GM21515 (cell line): ENCODE data around the gene ZSCAN22.
"Not testable (repeated sequence)": the region's sequence is repeated elsewhere in the genome, so short reads cannot be mapped to it uniquely, and the experiment has no call there.

Experiments used
- ATAC-seq: cut with Tn5 transposase; IDR thresholded peaks from one replicate; pipeline ENCODE4 v1.9.1; 2021; ENCODE audit not compliant: unreplicated experiment

The ZSCAN22 gene

DNA sequence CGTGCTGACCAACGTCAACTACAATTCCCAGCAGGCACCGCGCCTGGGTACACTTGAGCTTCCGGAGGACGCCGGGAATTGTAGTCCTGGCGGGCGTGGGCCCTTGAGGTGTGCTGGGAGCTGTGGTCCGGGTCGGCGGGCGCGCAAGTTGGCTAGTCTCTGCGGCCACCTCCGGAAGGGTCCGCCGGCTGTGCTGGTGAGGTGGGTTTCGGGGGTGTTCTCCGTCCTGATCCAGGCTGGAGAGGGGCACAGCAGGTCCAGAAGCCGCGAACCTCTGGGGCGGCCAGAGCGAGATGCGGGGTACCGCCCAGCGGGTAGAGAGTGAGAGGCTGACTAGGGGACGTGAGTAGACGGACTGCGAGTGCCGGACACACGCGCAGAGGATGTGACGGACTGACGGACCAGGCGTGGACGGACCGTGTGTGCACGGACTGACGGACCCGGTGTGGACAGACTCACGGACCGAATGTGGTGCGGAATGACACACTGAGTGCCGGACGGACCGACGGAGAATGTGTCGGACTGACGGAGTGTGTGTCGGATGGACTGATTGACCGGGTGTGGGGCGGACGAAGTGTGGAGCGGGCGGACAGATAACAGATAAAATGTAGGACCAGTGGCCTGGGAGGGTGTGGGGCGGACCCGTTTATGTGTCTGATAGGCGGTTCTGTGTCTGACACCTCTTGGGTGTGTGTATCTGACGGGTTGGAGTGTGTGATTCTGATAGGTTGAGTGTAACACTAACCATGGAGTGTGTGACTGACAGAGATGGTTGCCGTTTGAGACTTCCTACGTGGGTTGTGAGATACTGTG is at the start of gene ZSCAN22:
Gene ZSCAN22 (plus strand): TSS at position 81 of the 813 bp plus-strand sequence. CDS start 7,809 bp downstream, outside the sequence.
- ATAC-seq: peak; percentile 83

DNA sequence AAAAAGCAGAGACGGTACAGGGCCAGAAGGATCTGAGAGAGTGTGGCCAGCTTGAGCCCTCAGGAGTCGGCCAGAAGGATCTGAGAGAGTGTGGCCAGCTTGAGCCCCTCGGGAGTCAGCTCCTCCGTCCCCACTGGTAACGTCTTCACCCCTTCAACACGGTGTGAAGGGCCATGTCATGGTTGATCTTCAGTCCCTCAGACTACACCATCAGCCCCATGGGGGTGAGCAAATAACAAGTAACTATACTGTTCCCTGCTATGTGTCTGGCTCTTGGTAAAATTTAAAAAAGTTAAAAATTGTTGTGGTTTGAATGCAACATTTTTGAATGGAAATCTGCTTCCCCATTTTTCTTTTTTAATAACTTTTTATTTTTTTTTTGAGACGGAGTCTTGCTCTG is 49.6 kb upstream of the ZSCAN22 start:
- ATAC-seq: no peak

DNA sequence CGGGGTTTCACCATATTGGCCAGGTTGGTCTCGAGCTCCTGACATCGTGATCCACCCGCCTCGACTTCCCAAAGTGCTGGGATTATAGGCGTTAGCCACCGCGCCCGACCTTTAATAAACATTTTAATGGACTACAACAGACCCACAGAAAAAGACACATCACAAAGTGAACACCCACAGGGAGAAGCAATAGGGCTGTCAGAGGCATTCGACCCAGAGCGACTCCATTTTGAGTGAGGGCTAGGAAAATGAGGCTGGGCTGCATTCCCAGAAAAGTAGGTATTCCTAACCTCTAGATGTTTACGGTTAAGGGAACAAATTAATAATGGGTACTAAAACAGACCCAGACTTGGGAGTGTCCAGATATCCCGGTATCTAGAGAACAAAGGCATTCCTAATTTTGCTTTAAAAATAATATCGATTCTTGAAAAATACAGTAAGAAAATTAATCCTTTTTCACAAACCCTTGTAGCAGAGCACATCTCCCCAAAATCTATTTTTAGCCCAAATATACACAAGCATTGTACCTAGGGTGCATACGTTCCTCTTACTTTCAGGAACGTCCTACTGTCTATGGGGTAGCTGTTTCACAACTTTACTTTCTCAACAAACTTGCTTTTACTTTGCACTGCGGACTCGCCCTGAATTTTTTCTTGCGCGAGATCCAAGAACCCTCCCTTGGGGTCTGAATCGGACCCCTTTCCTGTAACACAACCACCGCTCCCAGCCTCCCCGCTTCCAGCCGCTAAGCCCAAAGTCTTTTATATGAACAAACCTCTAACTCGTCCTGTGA is 48.9 kb upstream of the ZSCAN22 start:
- no peak for ATAC-seq

DNA sequence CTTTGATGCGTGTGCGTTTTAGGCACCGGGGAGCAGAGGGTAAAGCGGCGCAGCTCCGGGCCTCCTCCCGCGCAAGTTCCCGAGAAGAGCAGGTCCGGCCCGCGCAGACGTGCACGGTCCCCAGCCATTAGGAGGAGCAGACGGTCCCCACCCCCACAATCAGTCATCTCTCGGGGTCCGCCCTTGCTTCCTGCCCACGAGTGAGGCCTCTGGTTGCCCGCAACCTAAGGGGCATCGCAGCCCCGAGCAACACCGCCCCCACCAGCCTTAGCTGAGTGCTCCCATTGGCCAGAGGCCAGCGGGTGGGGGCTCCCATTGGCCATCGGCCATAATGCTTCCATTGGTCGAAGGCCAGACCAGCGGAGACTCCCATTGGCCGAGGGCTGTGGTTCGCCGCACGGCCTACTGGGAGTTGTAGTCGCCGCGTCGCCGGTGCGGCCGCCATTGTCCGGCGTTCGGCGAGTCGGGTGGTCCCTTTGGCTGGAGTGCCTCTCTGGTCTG is 48.2 kb upstream of the ZSCAN22 start, which contains the start of gene ZNF8:
Gene ZNF8 (plus strand): TSS at position 415 of the 501 bp plus-strand sequence. CDS start 127 bp downstream, outside the sequence.
- peak; percentile 95 for ATAC-seq

DNA sequence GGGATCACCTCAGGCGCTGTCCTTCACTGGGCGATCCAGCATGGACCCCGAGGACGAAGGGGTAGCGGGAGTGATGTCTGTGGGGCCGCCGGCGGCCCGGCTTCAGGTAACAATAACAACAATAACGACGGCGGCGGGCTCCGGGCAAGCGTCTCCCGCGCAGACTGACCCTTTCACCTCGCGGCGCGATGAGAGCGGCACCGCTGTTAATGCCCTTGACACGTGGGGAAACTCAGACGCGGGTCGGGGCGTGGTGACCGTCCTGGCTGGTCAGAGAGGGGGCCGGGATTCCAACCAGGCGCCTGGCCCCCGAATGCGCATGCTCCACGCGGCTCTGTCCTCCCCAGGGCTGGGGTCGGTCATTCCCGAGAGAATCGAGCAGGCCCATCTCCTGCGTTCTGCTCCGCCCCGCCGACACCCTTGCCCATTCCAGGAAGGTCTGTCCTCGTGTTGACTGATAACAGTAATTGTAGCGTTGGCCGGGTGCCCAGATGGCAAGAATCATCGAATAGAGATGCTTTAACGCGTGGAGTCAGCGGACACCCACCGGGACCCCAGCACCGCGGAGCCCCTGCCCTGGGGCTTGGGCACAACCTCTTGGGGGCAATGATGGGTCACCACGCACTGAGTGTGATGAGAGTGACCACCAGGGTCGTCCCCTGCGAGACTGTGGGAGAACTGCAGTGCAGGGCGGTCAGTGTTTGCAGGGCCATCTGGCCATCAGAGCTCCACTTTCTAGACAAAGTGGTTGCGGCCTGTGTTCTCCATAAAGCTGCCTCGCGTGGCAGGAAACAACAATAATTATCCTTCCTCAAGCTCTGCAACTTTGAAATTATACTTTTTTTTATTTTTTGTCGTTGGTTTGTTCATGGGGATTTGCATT is 47.5 kb upstream of the ZSCAN22 start:
- ATAC-seq: peak; percentile 30

DNA sequence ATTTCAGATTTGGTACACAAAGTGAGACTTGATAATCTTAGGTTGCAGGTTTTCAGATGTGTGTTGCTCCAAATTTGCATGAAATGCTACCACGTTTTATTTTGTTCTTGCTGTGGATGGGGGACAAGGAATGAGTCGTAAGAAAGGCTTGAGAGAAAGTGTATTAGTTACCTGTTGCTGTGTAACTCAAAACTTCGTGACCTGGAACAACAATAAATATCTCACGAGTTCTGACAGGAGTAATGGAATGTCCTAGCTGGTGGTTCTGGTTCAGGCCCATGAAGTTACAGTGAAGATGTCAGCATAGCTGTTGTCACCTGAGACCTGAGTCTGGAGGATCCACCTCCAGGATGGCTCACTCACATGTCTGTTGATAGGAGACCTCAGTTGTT is 46.9 kb upstream of the ZSCAN22 start:
- ATAC-seq: no peak

DNA sequence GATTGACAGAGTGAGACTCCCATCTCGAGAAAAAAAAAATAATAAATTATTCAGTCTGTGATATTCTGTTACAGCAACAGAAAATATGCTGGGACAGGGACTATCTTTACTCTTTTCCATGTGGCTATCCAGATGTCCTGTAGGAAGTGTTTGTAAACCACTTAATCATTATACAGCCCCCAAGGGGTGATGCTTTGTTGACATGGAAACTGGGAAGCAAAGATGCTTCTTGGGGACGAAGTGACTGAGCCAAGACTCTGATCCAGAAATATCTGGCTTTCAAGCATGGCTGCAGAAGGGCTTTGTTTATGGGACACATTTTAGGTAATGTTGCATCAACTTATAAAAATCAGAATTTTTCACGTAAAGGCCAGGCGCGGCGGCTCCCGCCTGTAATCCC is 42.6 kb upstream of the ZSCAN22 start:
- no peak for ATAC-seq

DNA sequence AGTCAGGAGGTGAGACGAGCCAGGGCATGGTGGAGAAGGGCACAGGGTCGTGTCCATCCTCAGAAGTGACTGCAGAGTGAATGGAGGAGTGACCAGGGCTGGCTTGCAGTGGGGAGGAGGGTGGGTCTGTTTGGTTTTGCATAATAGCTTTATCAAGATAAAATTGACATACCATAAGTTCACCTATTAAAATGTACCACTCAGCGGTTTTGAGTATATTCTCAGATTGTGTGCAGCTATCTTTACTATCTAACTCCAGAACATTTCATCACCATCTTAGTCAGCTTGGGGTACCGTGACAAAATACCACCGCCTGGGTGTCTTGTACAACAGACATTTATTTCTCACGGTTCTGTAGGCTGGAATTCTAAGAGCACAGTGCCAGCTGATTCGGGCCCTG is 34.9 kb upstream of the ZSCAN22 start:
- no peak for ATAC-seq

DNA sequence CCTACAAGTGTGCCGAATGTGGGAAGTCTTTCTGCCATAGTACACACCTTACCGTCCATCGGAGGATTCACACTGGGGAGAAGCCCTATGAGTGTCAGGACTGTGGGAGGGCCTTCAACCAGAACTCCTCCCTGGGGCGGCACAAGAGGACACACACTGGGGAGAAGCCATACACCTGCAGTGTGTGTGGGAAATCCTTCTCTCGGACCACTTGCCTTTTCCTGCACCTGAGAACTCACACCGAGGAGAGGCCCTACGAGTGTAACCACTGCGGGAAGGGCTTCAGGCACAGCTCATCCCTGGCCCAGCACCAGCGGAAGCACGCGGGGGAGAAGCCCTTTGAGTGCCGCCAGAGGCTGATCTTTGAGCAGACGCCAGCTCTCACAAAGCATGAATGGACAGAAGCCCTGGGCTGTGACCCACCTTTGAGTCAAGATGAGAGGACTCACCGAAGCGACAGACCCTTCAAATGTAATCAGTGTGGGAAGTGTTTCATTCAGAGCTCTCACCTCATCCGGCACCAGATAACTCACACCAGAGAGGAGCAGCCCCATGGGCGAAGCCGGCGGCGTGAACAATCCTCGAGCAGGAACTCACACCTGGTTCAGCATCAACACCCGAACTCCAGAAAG is 31.9 kb upstream of the ZSCAN22 start:
- no peak for ATAC-seq

DNA sequence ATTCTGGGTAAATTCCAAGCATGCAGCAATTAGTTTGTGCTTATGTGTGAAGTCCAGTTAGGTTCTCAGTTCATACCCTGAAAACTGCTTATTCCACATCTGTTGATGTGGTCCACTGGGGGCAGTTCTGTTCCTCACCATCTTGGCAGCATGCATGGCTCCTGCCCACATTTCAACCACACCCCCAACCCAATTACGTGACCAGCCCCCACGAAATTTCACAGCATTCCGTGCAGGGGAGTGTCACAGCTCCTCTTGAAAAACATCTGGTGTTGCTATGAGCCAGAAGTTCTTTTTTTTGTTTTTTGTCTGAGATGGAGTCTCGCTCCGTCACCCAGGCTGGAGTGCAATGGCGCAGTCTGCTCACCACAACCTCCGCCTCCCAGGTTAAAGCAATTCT is 30.7 kb upstream of the ZSCAN22 start:
- no peak for ATAC-seq

DNA sequence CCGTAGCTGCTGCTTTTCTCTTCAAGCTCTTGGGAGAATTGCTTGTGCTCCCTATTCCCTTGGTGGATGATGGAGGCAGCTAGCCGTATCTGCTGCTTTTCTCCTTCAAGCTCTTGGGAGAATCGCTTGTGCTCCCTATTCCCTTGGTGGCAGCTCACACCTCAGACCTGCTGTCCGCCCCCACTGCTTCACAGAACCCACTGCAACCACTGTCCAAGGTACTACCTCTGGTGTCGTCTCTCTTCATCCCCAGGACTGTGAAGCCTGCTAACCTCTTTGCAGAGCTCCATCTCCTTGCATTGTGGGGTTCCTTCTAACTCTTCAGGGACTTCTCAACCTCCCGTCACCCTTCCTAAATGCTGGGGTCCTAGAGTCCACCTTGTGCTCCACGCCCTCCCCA is 26.2 kb upstream of the ZSCAN22 start:
- ATAC-seq: no peak

DNA sequence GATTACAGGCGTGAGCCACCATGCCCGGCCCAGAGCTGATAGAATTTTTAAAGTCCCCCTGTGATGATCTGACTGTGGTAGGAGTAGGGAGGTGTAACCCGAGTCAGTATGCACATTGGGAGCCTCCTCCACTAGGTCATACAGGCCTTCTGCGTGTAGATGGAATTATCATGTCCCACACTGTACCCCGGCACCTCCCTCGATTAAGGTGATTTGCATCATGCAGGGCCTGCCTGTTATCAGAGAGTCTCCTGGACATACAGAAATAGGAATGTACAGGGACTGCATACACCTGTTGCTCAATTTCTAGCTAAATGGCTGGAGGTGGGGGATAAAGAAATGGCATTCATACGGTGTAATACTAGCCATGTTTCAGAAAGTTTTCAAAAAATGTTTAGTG is 22.5 kb upstream of the ZSCAN22 start:
- no peak for ATAC-seq

DNA sequence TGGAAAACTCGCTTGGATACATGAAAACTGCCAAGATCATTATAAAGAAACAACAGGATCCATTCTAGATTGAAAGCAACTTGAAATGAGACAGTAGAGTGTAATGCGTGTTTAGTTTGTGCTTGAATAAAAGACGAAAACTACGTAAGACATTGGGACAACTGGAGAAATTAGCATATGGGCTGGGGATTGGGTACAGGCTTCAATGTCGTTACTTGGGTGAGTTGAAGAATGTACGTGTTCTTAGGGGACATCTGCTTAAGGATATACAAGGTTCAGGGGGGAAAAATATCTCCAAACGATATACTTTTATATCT is 22.1 kb upstream of the ZSCAN22 start:
- ATAC-seq: no peak

DNA sequence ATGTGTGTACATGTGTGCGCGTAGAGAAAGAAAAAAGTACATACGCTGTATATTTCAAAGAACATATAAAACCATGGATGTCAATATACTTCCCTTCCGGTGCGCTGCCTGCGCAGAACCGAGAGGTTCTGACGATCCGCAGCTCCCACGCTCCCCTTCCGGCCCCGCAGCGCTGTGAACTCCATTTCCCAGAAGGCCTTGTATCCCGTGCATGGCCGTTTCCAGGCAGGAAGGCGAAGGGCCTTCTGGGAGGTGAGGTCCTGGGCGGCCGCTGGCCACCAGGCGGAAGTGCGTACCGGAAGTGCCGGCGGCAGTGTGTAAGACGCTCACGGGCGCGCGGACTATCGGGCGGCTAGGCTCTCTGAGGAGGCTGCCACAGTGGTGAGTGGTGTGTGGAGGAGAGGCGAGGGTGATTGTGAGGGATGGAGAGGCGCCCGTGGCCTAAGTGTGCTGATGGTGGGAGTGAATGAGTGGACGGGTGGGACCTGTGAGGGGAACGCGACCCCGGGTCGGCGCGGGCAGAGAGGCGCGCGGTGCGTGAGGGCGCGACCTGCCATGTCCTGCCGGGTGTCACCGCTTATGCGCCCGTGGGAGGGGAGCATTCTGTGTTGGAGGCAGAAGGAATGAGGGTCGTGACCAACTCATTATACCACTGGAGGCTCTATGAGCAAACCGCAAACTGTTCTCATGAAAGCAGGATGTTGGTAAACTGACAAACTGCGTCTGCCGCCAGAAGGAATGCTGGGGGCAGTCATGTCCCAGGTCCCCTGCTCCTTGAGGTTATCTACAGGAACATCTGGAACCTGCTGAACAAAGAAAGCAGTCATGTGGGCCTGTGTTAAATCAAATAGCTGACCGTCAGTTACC is 21.5 kb upstream of the ZSCAN22 start, which contains the start of gene ERVK3-1:
Gene ERVK3-1 (plus strand): TSS at position 313 of the 867 bp plus-strand sequence. CDS start 6,792 bp downstream, outside the sequence.
- ATAC-seq: peak; percentile 86

DNA sequence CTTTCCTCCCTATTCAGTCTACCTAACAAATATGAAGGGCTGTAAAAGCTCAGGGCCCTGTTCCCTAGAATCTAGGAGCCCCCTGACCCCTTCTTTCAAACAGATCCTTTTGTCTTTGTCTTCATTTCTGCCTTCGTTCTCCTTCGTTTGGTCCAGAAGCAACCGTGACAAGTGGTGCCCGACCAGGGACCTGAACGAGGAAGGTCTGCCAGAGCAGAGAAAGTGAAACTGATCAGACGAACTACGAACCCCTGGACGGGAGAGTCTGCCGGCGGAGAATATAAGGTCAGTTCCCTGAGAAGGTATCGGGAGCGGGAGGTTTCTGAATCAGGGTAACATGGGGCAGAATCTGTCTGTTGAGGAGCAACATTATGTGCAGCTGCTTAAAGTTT is 20.9 kb upstream of the ZSCAN22 start:
- ATAC-seq: no peak

DNA sequence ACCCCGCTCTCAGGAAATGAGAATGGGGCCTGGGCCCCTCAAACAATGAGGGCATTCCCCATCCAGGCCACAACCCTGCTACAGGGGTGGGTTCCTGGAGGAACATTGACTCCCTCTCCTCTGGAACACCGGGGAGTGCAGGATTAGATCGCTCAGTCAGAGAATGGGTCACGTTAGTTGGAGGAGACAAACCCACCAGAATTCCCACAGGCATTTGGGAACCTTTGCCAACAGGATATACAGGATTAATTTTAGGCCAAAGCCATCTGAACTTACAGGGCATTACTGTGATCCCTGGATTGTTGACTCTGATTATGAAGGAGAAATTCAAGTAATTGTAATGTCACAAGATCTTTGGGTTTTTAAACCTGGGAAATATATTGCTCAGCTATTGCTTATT is 19.1 kb upstream of the ZSCAN22 start:
- no peak for ATAC-seq

DNA sequence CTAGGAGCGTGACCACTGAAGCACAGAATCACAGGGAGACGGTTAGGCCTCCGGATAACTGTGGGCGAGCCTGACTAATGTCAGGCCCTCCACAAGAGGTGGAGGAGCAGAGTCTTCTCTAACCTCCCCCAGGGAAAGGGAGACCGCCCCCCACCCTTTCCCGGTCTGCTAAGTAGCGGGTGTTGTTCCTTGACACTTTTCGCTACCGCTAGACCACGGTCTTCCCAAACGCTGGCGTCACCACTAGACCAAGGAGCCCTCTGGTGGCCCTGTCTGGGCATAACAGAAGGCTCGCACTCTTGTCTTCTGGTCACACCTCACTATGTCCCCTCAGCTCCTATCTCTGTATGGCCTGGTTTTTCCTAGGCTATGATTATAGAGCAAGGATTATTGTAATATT is 16.1 kb upstream of the ZSCAN22 start:
- ATAC-seq: not testable (repeated sequence)

DNA sequence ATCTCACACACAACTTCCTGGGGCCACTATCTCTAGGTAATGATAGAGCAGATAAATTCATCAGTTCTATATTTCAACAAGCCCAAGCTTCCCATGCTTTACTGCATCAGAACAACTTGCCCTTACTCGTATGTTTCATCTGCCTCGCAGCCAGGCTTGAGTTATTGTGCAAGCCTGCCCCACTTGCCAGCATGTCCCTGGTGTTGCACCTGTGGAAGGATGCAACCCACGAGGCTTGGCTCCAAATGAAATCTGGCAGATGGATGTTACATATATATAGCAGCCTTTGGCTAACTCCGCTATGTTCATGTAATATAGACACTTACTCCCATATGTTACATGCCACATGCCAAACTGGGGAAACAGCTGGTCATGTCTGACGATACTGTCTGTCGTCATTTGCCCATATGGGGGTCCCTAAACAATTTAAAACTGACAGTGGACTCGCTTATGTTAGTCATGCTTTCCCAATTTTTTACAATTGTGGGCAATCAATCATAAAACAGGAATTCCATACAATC is 15.4 kb upstream of the ZSCAN22 start:
- ATAC-seq: no peak

DNA sequence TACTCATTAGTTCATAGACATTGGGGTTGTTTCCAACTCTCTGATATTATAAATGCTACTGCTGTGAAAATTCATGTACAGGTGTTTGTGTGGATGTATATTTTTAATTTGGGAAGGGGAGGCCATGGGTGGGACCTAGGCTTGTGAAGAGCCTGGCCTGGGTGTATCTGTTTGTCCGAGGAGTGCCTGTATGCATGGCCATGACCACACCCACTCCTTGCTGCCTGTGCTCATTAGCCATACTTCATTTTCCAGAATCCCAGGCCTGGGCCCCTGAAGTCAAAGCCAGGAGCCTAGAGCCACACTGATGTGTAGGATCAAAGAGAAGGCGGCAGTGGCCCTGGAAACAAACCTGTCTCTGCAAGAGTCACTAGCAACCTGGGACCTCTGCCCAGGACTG is 11.2 kb upstream of the ZSCAN22 start:
- ATAC-seq: no peak
